T-helper 2 cell treated with Interferon-gamma antibody and Interleukin-4, amounts not matched to agents 100 ng/mL and 5 ng/mL, for 36 hours (primary cell): ENCODE measurements around the gene NUP155. TPM values are rescaled to one million over a fixed set of nuclear protein-coding genes. Genes with fewer than 3 reads are reported as not detected.
"Not testable (repeated sequence)": the region's sequence is repeated elsewhere in the genome, so short reads cannot be mapped to it uniquely, and the experiment has no call there.

Experiments used
- intact Hi-C: fragments of 100-400 bp; cut with micrococcal nuclease; formaldehyde crosslinking; loops from one replicate; pipeline ENCODE4 v1.15.1; 2023
- total RNA-seq: library from RNA; stranded (reverse); gene quantifications from 2 replicates; pipeline ENCODE4 v1.2.3, GENCODE V29; 2022

Gene NUP155
- 57.8 and 61.9 TPM in 2 replicates for total RNA-seq

DNA sequence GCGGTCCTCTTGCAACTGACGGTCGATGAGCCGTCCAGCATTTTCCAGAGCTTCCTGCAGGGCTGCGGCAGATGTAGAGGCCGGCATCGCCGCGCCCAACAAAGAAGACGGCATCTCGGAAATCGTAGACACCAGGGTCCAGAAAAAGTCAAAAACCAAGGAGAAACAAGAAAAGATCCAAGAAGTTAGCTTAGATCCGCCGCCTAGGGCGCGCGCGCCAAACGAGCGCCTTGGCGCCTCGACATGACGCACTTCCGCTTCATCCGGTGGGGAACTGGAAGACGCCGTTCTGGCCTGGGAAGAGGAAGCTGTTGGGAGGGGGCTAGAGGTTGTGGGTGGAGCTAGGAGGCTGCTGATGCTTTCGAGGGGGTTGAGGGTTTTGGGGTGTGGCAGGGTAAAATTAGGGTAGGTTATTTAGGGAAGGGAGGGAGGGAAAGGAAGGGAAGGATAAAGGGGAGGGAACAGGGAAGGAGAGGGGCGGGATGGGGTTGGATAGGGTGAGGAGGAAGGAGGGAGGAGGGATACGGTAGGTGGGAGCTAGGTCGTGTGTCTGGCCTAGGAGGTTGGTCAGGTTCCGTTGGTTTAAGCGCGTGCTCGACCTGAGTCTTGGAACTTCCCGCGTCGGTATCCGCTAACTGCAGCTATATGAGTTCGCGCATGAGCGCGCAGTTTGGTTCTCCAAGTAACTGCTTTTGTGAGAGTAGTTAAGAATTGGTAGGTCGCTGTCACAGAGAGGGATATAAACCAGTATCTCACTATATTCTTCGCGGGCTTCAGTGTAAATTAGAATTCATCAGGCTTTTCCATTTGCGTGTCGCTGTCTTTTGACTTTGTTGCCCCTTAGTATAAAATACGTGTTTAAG is at the start of gene NUP155:
NUP155 (minus strand) TSS at position 243 of the 863 bp plus-strand sequence; CDS start at position 114, 129 bp downstream.
- intact Hi-C loops, result loop anchor here (1.0 to 5.0 kb wide), 7 partner anchors 8 to 1701 kb away; partner anchors contain the start of genes LMBRD2, NADK2, RICTOR and SKP2

DNA sequence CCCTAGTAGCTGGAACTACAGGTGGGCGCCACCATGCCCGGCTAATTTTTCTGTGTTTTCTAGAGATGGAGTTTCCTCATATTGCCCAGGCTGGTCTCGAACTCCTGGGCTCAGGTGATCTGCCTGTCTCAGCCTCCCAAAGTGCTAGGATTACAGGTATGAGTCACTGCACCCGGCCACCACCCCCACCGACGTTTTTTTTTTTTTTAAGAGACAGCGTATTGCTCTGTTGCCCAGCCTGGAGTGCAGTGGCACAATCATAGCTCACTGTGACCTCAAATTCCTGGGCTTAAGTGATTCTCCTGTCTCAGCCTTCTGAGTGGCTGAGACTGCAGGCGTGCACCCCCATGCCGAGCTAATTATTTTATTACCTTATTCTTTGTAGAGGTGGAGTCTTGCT is 46.4 kb upstream of the NUP155 start:
- intact Hi-C loops, result no loop called here

DNA sequence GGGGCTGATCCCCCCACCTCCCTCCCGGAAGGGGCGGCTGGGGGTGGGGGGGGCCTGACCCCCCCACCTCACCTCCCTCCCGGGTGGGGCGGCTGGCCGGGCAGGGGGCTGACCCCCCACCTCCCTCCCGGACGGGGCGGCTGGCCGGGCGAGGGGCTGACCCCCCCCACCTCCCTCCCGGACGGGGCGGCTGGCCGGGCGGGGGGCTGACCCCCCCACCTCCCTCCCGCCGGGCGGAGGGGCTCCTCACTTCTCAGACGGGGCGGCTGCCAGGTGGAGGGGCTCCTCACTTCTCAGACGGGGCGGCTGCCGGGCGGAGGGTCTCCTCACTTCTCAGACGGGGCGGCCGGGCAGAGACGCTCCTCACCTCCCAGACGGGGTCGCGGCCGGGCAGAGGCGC is 44.5 kb upstream of the NUP155 start:
- intact Hi-C loops, result not testable (repeated sequence)

DNA sequence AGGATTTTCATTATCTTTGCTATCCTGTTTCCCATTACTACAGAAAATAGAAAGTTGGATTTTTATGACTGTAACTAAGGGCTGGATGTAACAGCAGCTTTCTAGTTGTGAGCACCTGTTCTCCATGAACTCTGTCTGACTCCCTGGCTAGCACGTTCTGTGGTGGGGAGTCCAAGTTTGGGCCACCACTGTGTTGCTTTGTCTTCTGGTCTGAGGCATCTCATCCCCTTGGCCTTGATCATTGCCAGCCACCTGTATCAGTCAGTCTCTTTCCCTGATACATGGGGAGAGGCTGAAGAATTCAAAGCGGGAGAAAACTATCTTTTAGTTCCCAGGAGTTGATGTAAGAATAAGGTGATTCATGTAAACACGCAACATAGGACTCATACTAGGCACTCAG is 41.6 kb upstream of the NUP155 start:
- intact Hi-C loops, result loop anchor here (5.0 kb wide), 1 partner anchor 425 kb away; no protein-coding TSS in a partner anchor

DNA sequence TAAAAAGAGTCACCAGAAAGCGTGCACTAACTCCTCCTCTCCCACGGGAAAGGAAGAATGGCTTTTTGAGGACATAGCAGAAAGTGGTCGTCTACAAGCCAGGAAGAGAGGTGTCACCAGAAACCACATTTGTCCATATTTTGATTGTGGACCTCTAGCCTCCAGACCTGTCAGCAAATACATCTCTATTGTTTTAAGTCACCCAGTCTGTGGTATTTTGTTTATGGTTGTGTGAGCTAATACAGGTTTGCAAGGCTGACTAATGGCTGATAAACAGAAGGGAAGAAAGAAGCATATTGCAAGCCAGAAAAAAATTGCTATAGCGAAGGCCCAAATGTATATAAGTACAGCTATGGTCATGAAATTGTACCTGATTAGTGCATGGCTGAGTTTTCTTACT is 29.6 kb upstream of the NUP155 start:
- intact Hi-C loops, result no loop called here

DNA sequence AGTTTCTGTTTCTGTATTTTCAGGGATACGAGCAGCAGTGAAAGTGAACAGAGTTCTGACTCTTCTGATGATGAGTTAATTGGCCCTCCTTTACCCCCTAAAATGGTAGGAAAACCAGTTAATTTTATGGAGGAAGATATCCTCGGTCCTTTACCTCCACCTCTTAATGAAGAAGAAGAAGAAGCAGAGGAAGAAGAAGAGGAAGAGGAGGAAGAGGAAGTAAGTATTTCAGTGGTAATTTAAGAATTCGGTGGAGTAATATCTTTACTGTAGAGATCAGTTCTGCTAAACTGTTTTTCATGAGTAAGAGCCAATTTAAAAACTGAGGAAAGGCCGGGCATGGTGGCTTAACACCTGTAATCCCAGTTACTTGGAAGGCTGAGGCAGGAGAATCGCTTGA is 25.4 kb upstream of the NUP155 start:
- intact Hi-C loops, result no loop called here

DNA sequence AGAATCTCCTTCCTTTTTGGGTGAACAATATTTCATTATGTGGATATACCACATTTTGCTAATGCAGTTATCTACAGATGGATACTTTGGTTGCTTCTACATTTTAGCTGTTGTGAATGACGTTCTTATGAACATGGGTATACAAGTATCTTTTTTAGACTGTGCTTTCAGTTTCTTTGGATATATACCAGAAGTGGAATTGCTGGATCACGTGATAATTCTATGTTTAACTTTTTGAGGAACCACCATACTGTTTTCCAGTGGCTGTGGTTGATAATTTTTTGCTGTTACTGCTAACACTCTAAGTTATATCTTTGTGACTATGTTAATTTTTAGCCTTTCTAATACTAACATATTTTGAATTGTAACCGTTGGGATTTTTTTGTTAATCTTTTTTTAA is 20.7 kb upstream of the NUP155 start:
- intact Hi-C loops, result no loop called here

DNA sequence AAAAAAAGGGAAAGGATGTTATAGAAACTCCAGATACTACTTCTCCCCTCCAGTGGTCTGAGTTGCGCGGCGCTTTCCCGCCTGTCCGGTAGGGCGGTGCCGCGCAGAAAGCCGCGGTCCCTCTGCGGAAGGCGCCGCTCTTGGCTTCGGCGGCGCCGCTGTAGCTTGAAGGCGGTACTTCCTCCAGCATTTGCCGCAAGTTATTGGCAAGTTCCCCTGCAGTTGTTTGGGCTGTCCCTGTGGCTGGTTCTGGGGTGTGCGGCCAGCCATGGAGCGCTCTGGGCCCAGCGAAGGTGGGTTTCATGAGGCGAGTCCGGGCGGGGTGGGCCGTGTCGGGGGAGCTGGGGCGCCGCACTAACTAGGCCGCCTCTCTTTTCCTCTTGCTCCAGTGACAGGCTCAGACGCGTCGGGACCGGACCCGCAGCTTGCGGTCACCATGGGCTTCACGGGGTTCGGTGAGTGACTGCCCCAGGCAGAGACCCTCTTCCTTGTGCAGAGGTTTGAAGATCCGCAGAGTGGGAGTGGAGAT is 8.3 kb upstream of the NUP155 start, which contains the start of gene WDR70:
WDR70 (plus strand) TSS at position 219 of the 529 bp plus-strand sequence; CDS start at position 269, 50 bp downstream.
- intact Hi-C loops, result loop anchor here (1.0 to 2.0 kb wide), 2 partner anchors 8 to 342 kb away; partner anchors contain the start of gene NUP155

DNA sequence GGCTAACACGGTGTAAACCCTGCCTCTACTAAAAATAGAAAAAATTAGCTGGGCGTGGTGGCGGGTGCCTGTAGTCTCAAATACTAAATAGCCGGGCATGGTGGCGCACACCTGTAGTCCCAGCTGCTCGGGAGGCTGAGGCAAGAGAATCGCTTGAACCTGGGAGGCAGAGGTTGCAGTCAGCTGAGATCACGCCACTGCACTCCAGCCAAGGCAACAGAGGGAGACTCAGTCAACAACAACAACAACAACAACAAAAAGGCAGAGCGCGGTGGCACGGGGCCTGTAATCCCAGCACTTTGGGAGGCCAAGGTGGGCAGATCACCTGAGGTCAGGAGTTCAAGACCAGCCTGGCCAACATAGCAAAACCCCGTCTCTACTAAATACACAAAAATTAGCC is 7.2 kb upstream of the NUP155 start:
- intact Hi-C loops, result loop anchor here (2.0 kb wide), 1 partner anchor 343 kb away; no protein-coding TSS in a partner anchor

DNA sequence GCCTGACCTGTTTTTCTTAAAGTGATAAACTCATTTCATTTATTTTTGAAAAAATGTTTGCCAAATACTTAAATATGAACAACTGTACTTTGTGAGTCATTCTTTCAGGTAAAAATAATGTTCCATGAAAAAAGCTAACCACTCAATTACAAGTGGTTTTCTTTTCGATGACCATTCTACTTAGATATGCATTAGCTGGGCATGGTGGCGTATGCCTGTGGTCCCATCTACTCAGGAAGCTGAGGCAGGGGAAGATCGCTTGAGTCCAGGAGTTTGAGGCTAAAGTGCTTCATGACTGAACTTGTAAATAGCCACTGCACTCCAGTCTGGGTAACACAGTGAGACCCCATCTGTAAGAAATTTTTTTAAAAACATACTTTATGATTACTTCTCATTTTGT is 4.2 kb upstream of the NUP155 start:
- intact Hi-C loops, result no loop called here

DNA sequence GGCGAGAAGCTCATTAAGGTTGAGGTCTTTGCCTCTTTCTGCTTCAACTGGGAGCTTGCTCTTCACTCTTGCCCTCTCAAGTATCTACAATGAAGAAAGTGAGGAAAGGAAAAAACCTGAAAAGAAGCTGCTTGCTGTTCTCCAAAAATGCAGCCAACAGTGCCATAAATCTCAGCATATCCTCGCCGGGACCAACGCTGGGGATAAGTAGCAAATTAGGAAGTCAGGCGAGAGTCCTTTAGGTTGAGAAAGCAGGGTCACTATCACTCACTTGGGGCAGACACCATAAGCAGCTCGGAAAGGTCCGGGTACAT is 399 bp downstream of the NUP155 start:
- intact Hi-C loops, result loop anchor here (5.0 kb wide), 5 partner anchors 173 to 1702 kb away; partner anchors contain the start of genes LMBRD2, NADK2, RICTOR and SKP2

DNA sequence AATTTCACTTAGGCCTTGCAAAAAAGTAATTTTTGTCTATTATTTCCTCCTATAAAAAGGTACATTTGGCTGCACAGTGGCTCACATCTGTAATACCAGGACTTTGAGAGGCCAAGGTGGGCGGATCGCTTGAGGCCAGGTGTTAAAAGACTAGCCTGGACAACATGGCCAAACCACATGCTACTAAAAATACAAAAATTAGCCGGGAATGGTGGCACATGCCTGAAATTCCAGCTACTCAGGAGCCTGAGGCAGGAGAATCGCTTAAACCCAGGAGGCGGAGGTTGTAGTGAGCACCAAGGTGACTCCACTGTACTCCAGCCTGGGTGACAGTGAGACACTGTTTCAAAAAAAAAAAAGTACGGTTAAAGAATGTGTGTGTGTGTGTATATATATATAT is 15.7 kb downstream of the NUP155 start:
- intact Hi-C loops, result no loop called here

DNA sequence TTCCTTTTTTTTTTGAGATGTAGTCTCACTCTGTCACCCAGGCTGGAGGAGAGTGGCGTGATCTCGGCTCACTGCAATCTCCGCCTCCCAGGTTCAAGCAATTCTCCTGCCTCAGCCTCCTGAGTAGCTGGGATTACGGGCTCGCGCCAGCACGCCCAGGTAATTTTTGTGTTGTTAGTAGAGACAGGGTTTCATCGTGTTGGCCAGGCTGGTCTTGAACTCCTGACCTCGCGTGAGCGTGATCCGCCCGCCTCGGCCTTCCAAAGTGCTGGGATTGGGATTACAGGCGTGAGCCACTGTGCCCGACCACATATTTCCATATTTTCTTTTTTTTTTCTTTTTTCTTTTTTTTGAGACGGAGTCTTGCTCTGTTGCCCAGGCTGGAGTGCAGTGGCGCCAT is 28.2 kb downstream of the NUP155 start:
- intact Hi-C loops, result not testable (repeated sequence)

DNA sequence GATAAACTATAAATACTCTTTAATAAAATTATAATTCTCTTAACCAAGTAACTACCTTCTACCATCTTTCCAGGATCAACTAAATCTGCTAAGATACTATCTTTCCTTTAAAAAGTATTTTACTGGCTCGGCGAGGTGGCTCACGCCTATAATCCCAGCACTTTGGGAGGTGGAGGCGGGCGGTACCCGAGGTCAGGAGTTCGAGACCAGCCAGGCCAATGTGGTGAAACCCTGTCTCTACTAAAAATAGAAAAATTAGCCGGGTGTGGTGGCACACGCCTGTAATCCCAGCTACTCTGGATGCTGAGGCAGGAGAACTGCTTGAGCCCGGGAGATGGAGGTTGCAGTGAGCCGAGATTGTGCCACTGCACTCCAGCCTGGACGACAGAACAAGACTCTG is 36.2 kb downstream of the NUP155 start:
- intact Hi-C loops, result not testable (repeated sequence)

DNA sequence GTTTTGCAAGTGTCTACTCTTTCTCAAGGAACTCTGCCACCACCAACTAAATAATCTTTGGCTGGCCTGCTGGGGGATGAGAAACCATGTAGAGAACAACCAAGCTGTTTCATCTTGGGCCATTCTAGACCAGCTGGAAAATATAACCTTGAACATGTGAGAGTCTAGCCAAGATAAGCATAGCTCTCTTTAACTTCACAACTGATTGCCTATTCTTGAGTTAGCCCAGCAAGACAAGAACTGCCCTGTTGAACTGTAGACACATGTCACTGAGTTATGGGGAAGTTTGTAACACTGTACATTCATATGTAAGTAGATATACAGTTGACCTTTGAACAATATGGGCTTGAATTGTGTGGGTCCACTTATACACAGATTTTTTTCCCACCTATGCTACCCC is 44.4 kb downstream of the NUP155 start:
- intact Hi-C loops, result no loop called here

DNA sequence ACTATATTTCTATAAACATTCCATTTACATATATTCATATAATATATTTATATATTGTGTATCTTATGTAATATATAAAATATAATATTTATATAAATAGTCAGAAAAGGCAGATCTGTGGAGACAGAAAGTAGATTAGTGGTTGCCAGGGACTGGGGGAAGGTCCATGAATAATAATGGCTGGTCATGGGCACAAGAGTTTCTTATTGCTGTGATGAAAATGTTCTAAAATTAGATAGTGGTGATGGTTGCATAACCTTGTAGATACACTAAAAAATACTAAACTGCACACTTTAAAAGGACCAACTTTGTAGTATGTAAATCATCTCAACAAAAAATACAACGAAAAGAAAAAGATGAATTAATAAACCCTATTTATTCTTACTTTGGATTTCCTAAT is 47.3 kb downstream of the NUP155 start:
- intact Hi-C loops, result no loop called here

DNA sequence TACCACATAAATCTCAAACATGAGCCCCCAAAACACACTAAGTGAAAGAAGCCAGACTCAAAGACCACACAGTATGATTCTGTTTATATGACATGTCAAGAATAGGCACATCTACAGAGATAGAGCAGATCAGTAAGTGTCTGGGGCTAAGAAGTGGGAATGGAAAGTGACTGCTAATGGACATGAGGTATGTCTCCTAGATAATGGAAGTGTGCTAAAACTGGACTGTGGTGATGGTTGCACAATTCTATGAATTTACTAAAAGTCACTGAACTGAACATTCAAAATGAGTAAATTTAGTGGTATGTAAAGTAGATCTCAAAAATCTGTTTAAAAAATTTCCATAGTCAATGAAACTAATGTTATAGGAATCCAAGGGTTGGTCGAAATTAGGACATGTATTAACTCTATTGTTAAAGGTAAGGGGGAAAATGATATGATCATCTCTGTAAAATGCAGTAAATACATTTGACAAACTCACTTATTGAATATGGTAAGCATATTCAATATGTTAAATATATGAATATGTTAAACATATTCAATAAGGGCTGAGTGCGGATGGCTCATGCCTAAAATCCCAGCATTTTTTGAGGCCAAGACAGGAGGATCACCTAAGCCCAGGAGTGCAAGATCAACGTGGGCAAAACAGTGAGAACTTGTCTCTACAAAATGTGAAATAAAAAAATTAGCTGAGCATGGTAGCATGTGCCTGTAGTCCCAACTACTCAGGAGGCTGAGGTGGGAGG is 51.7 kb downstream of the NUP155 start:
- intact Hi-C loops, result no loop called here

DNA sequence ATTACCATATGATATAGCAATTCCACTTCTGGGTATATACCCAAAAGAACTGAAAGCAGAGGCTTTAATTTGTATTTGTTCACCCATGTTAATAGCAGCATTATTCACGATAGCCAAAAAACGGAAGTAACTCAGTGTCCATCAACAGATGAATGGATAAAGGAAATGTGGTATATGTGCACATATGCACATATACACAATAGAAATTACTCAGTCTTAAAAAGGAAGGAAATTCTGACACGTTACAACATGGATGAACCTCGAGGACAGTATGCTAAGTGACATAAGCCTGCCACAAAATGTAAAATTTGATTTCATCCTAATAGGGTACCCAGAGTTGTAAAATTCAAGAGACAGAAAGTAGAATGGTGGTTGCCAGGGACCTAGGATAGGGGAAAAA is 54.9 kb downstream of the NUP155 start:
- intact Hi-C loops, result no loop called here

DNA sequence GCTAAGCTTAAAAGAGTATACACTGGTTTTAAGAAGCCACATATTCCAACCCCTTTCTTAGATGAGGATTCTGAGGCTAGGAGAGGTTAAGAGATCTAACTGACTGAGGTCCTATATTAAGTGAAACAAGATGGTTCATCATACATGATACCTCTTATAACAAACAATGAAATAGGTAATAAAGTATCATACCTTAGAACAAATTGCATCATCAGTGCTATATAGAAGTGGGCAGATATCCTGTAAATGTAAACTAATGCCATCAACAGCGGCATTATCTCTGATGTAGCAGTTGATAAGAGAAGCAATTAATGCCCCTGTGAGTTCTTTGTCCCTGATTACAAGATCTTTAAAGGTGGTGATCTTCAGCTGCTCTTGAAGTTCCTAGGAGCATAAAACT is 60.5 kb downstream of the NUP155 start:
- intact Hi-C loops, result no loop called here

DNA sequence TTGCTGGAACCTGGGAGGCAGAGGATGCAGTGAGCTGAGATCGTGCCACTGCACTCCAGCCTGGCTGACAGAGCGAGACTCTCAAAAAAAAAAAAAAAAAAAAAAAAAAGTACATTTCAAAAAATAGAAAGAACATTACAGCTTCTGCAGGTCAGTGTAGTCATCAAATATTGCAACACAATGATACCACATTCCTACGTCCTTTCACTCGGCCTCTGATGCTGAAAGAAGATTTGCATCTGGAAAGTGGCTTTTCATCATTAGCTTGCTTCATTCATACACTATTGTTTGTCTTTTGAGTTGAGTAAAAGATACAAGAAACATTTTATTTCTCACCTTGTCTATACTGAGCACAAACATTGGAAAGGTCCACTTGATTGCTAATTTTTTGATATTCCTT is 62.1 kb downstream of the NUP155 start:
- intact Hi-C loops, result no loop called here

DNA sequence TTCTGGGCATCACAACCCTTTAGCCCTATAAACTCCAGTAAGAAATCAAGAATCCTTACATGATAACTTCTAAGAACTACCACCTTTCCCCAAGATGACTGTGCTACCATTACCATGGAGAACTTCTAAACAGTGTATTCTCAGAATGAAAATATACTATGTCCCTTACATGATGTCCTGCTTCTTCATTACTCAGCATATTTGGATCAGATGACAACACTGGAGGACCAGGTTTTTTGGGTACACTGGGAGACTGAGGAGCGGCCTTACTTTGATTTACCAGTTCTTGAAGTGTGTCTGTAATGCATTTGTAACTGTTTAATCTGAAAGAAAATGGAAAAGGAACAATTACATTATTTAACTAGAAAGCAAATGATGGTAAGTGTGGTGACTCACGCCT is 66.0 kb downstream of the NUP155 start:
- intact Hi-C loops, result no loop called here

DNA sequence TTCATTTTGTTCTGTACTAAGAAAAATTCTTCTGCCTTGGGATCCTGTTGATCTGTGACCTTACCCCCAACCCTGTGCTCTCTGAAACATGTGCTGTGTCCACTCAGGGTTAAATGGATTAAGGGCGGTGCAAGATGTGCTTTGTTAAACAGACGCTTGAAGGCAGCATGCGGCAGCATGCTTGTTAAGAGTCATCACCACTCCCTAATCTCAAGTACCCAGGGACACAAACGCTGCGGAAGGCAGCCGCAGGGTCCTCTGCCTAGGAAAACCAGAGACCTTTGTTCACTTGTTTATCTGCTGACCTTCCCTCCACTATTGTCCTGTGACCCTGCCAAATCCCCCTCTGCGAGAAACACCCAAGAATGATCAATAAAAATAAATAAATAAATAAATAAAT is 74.6 kb downstream of the NUP155 start:
- intact Hi-C loops, result not testable (repeated sequence)
